Vagina (tissue), 2 donors: ENCODE results near the gene ATP5PO.

Source experiments
- CTCF ChIP-seq, 3 experiments: fragments of 450-650 bp in 2 of 3; fragments of 200-600 bp in 1 of 3; sonication (generic) in 1 of 3; IDR thresholded peaks; one replicate each; pipeline ENCODE4 v1.5.1; 2017 to 2019; ENCODE audit warnings: antibody characterized with exemption in 3 of 3, mild to moderate bottlenecking in 2 of 3, moderate library complexity in 2 of 3
- POLR2A ChIP-seq, 2 donors: fragments of 450-650 bp; IDR thresholded peaks; one replicate each; pipeline ENCODE4 v1.6.1; 2017; ENCODE audit warnings: antibody characterized with exemption in 2 of 2, mild to moderate bottlenecking in 2 of 2, moderate library complexity in 2 of 2

DNA sequence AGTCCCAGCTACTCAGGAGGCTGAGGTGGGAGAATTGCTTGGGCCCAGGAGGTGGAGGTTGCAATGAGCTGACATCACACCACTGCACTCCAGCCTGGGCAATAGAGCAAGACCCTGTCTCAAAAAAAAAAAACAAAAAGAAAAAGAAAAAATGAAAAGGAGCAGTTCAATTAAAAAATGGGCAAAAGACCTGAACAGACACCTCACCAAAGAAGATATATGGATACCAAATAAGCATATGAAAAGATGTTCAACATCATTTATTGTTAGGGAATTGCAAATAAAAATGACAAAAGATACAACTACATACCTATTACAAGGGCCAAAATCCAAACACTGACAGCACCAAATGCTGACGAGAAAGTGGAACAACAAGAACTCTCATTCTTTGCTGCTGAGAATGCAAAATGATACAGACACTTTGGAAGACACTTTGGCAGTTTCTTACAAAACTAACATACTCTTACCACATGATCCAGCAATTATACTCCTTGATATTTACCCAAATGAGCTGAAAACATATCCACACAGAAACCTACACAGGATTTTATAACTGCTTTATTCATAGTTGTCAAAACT is 28.7 kb upstream of the ATP5PO start:
- TF ChIP-seq POLR2A (IDR thresholded peaks at IDR 0.05) (no peak), CTCF (IDR thresholded peaks at IDR 0.05) (no peak)
